Loucy (cell line): ENCODE results near the gene RAVER2.

ENCODE experiments used
- EZH2phosphoT487 ChIP-seq: fragments of 200-600 bp; IDR thresholded peaks from 2 replicates; pipeline ENCODE4 v1.6.1; 2018; ENCODE audit warnings: antibody characterized with exemption, mild to moderate bottlenecking, moderate library complexity, borderline replicate concordance
- TF ChIP-seq, protein P1 (sequence below): fragments of 200-600 bp; sonication (generic); conservative IDR thresholded peaks from 2 replicates; pipeline ENCODE4 v1.5.1; 2014; ENCODE audit warnings: mild to moderate bottlenecking, antibody characterized with exemption, low read length

DNA sequence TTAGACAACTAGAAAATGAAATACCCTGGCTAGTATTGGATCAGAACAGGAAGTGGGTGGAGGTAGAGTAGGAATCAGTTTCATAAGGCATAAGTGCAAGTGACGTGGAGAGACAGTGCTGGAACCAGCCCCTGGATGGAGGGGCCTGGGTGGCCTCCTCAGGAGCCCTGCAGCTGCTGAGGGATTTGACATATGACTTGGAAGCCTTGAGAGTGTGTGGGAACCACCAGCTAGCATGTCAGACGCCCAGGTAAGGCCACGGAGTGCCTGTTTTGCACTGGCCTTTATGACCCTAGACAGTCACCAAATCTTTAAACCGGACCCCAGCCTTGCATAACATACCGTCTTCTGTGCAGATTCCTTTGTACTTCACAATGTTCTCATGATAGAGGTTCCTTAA lies 94.4 kb downstream of the RAVER2 start:
- TF ChIP-seq, protein P1, sequence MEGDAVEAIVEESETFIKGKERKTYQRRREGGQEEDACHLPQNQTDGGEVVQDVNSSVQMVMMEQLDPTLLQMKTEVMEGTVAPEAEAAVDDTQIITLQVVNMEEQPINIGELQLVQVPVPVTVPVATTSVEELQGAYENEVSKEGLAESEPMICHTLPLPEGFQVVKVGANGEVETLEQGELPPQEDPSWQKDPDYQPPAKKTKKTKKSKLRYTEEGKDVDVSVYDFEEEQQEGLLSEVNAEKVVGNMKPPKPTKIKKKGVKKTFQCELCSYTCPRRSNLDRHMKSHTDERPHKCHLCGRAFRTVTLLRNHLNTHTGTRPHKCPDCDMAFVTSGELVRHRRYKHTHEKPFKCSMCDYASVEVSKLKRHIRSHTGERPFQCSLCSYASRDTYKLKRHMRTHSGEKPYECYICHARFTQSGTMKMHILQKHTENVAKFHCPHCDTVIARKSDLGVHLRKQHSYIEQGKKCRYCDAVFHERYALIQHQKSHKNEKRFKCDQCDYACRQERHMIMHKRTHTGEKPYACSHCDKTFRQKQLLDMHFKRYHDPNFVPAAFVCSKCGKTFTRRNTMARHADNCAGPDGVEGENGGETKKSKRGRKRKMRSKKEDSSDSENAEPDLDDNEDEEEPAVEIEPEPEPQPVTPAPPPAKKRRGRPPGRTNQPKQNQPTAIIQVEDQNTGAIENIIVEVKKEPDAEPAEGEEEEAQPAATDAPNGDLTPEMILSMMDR: no peak
- TF ChIP-seq EZH2phosphoT487: no peak
